Thyroid gland (tissue), 4 donors: ENCODE measurements around the gene SMARCE1.

ENCODE experiments used
- POLR2A ChIP-seq, 2 donors: fragments of 450-650 bp; IDR thresholded peaks; one replicate each; pipeline ENCODE4 v1.6.1; 2017; ENCODE audit warnings: antibody characterized with exemption in 2 of 2, mild to moderate bottlenecking in 2 of 2, moderate library complexity in 1 of 2
- TF ChIP-seq, protein P1 (sequence below), 6 experiments: fragments of 200-600 bp in 3 of 6; fragments of 450-650 bp in 3 of 6; sonication (generic) in 3 of 6; IDR thresholded peaks; one replicate each; pipeline ENCODE4 v1.5.1; 2016 to 2019; ENCODE audit warnings: antibody characterized with exemption in 6 of 6, mild to moderate bottlenecking in 2 of 6, inconsistent platforms in 1 of 6, moderate library complexity in 1 of 6

DNA sequence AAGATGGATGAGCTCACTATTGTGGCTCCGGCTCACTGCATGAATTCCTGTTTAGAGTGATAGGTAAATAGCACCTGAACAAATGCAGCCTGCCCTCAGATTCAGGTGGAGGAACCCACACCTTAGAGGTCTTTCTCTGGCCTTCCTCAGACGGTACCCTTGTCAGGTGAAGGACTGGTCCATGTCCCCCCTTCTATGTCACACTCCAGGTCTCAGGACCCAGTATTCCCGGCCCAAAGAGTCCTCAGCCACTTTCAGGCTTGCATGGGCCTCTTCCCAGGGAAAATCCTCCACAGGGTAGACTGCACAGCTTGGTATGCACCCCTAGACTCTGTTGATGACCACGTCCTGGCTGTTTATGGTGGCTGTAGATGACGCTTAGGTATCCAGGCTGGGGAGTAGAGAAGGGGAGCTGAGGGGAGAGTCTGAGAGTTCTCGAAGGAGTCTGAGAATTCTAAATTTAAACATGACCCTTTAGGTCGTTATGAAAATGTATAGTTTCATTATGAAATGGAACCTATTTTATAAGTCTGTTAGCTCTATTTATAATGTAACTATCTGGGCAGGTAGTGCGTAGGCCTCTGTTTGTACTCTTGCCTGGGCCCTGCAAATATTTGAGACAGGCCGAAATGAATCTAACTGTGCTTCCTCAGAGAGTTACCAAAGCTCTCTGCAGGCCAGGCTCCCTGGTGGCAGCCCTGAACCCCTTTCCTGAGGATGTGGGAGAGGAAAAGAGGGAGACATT is 49.9 kb downstream of the SMARCE1 start:
- TF ChIP-seq, protein P1, sequence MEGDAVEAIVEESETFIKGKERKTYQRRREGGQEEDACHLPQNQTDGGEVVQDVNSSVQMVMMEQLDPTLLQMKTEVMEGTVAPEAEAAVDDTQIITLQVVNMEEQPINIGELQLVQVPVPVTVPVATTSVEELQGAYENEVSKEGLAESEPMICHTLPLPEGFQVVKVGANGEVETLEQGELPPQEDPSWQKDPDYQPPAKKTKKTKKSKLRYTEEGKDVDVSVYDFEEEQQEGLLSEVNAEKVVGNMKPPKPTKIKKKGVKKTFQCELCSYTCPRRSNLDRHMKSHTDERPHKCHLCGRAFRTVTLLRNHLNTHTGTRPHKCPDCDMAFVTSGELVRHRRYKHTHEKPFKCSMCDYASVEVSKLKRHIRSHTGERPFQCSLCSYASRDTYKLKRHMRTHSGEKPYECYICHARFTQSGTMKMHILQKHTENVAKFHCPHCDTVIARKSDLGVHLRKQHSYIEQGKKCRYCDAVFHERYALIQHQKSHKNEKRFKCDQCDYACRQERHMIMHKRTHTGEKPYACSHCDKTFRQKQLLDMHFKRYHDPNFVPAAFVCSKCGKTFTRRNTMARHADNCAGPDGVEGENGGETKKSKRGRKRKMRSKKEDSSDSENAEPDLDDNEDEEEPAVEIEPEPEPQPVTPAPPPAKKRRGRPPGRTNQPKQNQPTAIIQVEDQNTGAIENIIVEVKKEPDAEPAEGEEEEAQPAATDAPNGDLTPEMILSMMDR (IDR thresholded peaks at IDR 0.05) = no peak
- no peak for TF ChIP-seq POLR2A (IDR thresholded peaks at IDR 0.05)
